HUES6 (cell line): Measurements from ENCODE around the gene CCL21.

Experiments
- H3K27ac ChIP-seq: 2 replicates; pipeline ENCODE4 v1.7.0; 2013; ENCODE audit warnings: low read depth, mild to moderate bottlenecking, low read length, inconsistent platforms
- H3K27me3 ChIP-seq: 2 replicates; pipeline ENCODE4 v1.6.1; 2013; ENCODE audit warnings: low read length; ENCODE audit not compliant: control insufficient read depth, insufficient read depth
- H3K36me3 ChIP-seq: 2 replicates; pipeline ENCODE4 v1.6.1; 2013; ENCODE audit warnings: low read length; ENCODE audit not compliant: control insufficient read depth, insufficient read depth
- H3K4me1 ChIP-seq: 2 replicates; pipeline ENCODE4 v1.6.1; 2013; ENCODE audit warnings: low read length; ENCODE audit not compliant: control insufficient read depth, insufficient read depth
- H3K4me3 ChIP-seq: 2 replicates; pipeline ENCODE4 v1.5.1; 2013; ENCODE audit warnings: low read depth, low read length
- H3K9ac ChIP-seq: one replicate; pipeline ENCODE4 v1.6.1; 2013; ENCODE audit warnings: mild to moderate bottlenecking, low read length
- H3K9me3 ChIP-seq: 2 replicates; pipeline ENCODE4 v1.6.1; 2013; ENCODE audit warnings: low read depth, low read length; ENCODE audit not compliant: control insufficient read depth, insufficient read depth

The CCL21 gene

GRCh38 chr9:34669809-34670562, 40.0 kb downstream of the CCL21 start:
- H3K4me3 ChIP-seq = no peak overlapping the region
- H3K9ac ChIP-seq = no peak overlapping the region
- H3K9me3 ChIP-seq = peaks cover 9% of the 10 kb centered on the region; the same call in 1 of the 2 replicates
- H3K4me1 ChIP-seq = no peaks in the 10 kb centered on the region
- peaks cover 7% of the 10 kb centered on the region for H3K36me3 ChIP-seq
- H3K27me3 ChIP-seq = no peaks in the 10 kb centered on the region
- no peak overlapping the region for H3K27ac ChIP-seq

GRCh38 chr9:34665381-34666250, 44.3 kb downstream of the CCL21 start:
- Histone ChIP-seq H3K27ac (peak overlapping the region; percentile 88), H3K27me3 (no peaks in the 10 kb centered on the region)

GRCh38 chr9:34665067-34665380, 44.9 kb downstream of the CCL21 start:
- peaks cover 4% of the 10 kb centered on the region; the same call in 1 of the 2 replicates for H3K4me1 ChIP-seq
- H3K36me3 ChIP-seq = peaks cover 12% of the 10 kb centered on the region
- H3K9me3 ChIP-seq = peaks cover 8% of the 10 kb centered on the region; the same call in 1 of the 2 replicates
- peak overlapping the region; percentile 36 for H3K9ac ChIP-seq
- H3K27me3 ChIP-seq = no peaks in the 10 kb centered on the region
- H3K4me3 ChIP-seq = peak overlapping the region; percentile 82
- no peak overlapping the region for H3K27ac ChIP-seq

More at GRCh38 chr9:34665381-34666250, 44.3 kb downstream of the CCL21 start:
- H3K4me3 ChIP-seq = peak overlapping the region; percentile 95
- peaks cover 9% of the 10 kb centered on the region; the same call in 1 of the 2 replicates for H3K9me3 ChIP-seq
- peaks cover 12% of the 10 kb centered on the region for H3K36me3 ChIP-seq
- peak overlapping the region; percentile 80 for H3K9ac ChIP-seq
- peaks cover 4% of the 10 kb centered on the region; the same call in 1 of the 2 replicates for H3K4me1 ChIP-seq

- peak overlapping the region; percentile 36 for H3K9ac ChIP-seq
- peaks cover 4% of the 10 kb centered on the region; the same call in 1 of the 2 replicates for H3K4me1 ChIP-seq
- no peaks in the 10 kb centered on the region for H3K27me3 ChIP-seq
- peaks cover 3% of the 10 kb centered on the region; the same call in 1 of the 2 replicates for H3K9me3 ChIP-seq
- no peak overlapping the region for H3K27ac ChIP-seq
- H3K4me3 ChIP-seq = peak overlapping the region; percentile 82
- H3K36me3 ChIP-seq = peaks cover 12% of the 10 kb centered on the region
Measured at GRCh38 chr9:34664281-34665066, 45.5 kb downstream of the CCL21 start.

GRCh38 chr9:34663303-34663605, 46.7 kb downstream of the CCL21 start:
- Histone ChIP-seq H3K4me3 (no peak overlapping the region), H3K9me3 (no peaks in the 10 kb centered on the region), H3K4me1 (peaks cover 4% of the 10 kb centered on the region; the same call in 1 of the 2 replicates), H3K36me3 (0 out of 2 replicates have a peak, but pooled peaks cover 7% of the 10 kb centered on the region), H3K27me3 (no peaks in the 10 kb centered on the region), H3K9ac (no peak overlapping the region), H3K27ac (no peak overlapping the region)

- Histone ChIP-seq H3K9ac (no peak within 1 kb of the TSS), H3K4me3 (no peak within 1 kb of the TSS), H3K36me3 (0 out of 2 replicates have a peak, but pooled peaks cover 4% of the 10 kb centered on the region), H3K9me3 (no peaks in the 10 kb centered on the region), H3K4me1 (peaks cover 4% of the 10 kb centered on the region; the same call in 1 of the 2 replicates), H3K27me3 (no peaks in the 10 kb centered on the region), H3K27ac (no peak within 1 kb of the TSS)
Measured at GRCh38 chr9:34662526-34663302, 47.2 kb downstream of the CCL21 start, which contains the start of gene CCL27. CCL27 (minus strand) TSS chr9:34662657; CDS start chr9:34662633, 24 bp downstream.

GRCh38 chr9:34659592-34660253, 50.2 kb downstream of the CCL21 start:
- no peak overlapping the region for H3K9ac ChIP-seq

More at GRCh38 chr9:34659592-34660253, 50.2 kb downstream of the CCL21 start:
- H3K27ac ChIP-seq = no peak overlapping the region
- H3K36me3 ChIP-seq = 0 out of 2 replicates have a peak, but pooled peaks cover 4% of the 10 kb centered on the region
- no peak overlapping the region for H3K4me3 ChIP-seq
- peaks cover 4% of the 10 kb centered on the region; the same call in 1 of the 2 replicates for H3K4me1 ChIP-seq
- no peaks in the 10 kb centered on the region for H3K27me3 ChIP-seq
- H3K9me3 ChIP-seq = no peaks in the 10 kb centered on the region
